NCI-H1694 (cell line): ENCODE measurements around the gene PLXNC1.

Source experiments
- DNase-seq: peaks from one replicate; lab custom pipeline; 2025; lab: John Stamatoyannopoulos, UW

PLXNC1 gene

GRCh38 chr12:94147991-94148738 is at the start of gene PLXNC1:
Gene PLXNC1 (plus strand): TSS chr12:94148577. CDS start chr12:94148972, 395 bp downstream.
- no peak for DNase-seq

- DNase-seq: no peak
Observed at GRCh38 chr12:94099191-94099590, 49.2 kb upstream of the PLXNC1 start.

GRCh38 chr12:94099632-94100031 is 48.7 kb upstream of the PLXNC1 start:
- no peak for DNase-seq

GRCh38 chr12:94100211-94100627 is 48.2 kb upstream of the PLXNC1 start:
- no peak for DNase-seq

GRCh38 chr12:94100990-94101737 is 47.2 kb upstream of the PLXNC1 start:
- DNase-seq: peak; percentile 9

GRCh38 chr12:94101738-94102660 is 46.4 kb upstream of the PLXNC1 start:
- DNase-seq: peak; percentile 82

- no peak for DNase-seq
Observed at GRCh38 chr12:94103986-94104385, 44.4 kb upstream of the PLXNC1 start.

- no peak for DNase-seq
Observed at GRCh38 chr12:94107910-94108309, 40.5 kb upstream of the PLXNC1 start.

GRCh38 chr12:94109160-94109559 is 39.2 kb upstream of the PLXNC1 start:
- no peak for DNase-seq

GRCh38 chr12:94110258-94110657 is 38.1 kb upstream of the PLXNC1 start:
- DNase-seq: no peak

- DNase-seq: no peak
Observed at GRCh38 chr12:94111302-94111701, 37.1 kb upstream of the PLXNC1 start.

GRCh38 chr12:94112121-94112520 is 36.3 kb upstream of the PLXNC1 start:
- no peak for DNase-seq

- no peak for DNase-seq
Observed at GRCh38 chr12:94114166-94114565, 34.2 kb upstream of the PLXNC1 start.

- no peak for DNase-seq
Observed at GRCh38 chr12:94116191-94116590, 32.2 kb upstream of the PLXNC1 start.

- no peak for DNase-seq
Observed at GRCh38 chr12:94121886-94122285, 26.5 kb upstream of the PLXNC1 start.

GRCh38 chr12:94122591-94122990 is 25.8 kb upstream of the PLXNC1 start:
- no peak for DNase-seq

- DNase-seq: no peak
Observed at GRCh38 chr12:94123127-94123526, 25.2 kb upstream of the PLXNC1 start.

GRCh38 chr12:94126067-94126466 is 22.3 kb upstream of the PLXNC1 start:
- no peak for DNase-seq

- DNase-seq: no peak
Observed at GRCh38 chr12:94127239-94128131, 20.9 kb upstream of the PLXNC1 start.

- DNase-seq: no peak
Observed at GRCh38 chr12:94128280-94128679, 20.1 kb upstream of the PLXNC1 start.
